ENCODE results near the gene EME1.

DNA sequence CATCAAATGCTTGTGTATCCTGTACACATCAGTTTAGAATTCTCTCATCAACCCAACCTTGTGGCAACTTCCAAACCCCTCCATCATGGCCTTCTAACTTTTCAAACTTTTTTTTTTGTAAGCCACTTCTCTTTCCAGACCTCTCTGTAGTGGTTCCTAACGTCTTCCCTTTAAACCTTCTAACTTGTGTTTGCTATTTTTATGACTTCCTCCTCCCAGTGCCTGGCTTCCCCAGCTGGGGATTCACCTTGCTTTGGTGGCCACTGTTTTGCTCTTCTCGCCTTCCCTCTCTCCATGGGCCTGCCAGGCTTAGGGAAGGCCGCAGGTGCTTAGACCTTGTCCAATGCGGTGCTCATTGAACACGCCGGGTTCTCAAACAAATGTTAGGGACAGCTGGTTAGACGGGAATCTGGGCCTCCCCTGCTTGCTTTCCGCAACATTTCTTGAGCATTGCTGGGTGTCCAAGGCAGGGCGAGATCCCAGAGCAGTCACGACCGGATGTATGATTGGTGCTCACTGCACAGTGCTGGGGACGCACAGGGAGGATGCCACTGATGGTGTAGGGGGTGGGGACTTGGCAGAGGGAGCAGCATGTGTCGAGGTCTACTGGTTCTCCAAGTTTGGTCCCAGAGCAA lies 28.2 kb upstream of the EME1 start:
- TF ChIP-seq, protein P1, sequence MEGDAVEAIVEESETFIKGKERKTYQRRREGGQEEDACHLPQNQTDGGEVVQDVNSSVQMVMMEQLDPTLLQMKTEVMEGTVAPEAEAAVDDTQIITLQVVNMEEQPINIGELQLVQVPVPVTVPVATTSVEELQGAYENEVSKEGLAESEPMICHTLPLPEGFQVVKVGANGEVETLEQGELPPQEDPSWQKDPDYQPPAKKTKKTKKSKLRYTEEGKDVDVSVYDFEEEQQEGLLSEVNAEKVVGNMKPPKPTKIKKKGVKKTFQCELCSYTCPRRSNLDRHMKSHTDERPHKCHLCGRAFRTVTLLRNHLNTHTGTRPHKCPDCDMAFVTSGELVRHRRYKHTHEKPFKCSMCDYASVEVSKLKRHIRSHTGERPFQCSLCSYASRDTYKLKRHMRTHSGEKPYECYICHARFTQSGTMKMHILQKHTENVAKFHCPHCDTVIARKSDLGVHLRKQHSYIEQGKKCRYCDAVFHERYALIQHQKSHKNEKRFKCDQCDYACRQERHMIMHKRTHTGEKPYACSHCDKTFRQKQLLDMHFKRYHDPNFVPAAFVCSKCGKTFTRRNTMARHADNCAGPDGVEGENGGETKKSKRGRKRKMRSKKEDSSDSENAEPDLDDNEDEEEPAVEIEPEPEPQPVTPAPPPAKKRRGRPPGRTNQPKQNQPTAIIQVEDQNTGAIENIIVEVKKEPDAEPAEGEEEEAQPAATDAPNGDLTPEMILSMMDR (IDR thresholded peaks at IDR 0.05; ENCODE audit: low read length), result no peak
- no peak for TF ChIP-seq EZH2 (IDR thresholded peaks at IDR 0.05; ENCODE audit: borderline replicate concordance, low read length)

All from OCI-LY1 (cell line).